ENCODE results near the gene FGF7. TPM values are rescaled to one million over a fixed set of nuclear protein-coding genes. Genes with fewer than 3 reads are reported as not detected.
"Not testable (repeated sequence)": the region's sequence is repeated elsewhere in the genome, so short reads cannot be mapped to it uniquely, and the experiment has no call there.

FGF7 gene
- total RNA-seq, 1 experiment from 2014 or later, result 0.02 TPM

GRCh38 chr15:49492830-49493229, 69.8 kb downstream of the FGF7 start:
- DNase-seq (ENCODE audit: low read depth), result peak; percentile 13

- no peak for DNase-seq (ENCODE audit: low read depth)
Observed at GRCh38 chr15:49494842-49495241, 71.8 kb downstream of the FGF7 start.

- no peak for DNase-seq (ENCODE audit: low read depth)
Observed at GRCh38 chr15:49495993-49496753, 73.1 kb downstream of the FGF7 start.

GRCh38 chr15:49501586-49501985, 78.5 kb downstream of the FGF7 start:
- DNase-seq (ENCODE audit: low read depth), result no peak

- no peak for DNase-seq (ENCODE audit: low read depth)
Observed at GRCh38 chr15:49506341-49506740, 83.3 kb downstream of the FGF7 start.

- no peak for DNase-seq (ENCODE audit: low read depth)
Observed at GRCh38 chr15:49507261-49507660, 84.2 kb downstream of the FGF7 start.

GRCh38 chr15:49512739-49513138, 89.7 kb downstream of the FGF7 start:
- not testable (repeated sequence) for DNase-seq (ENCODE audit: low read depth)

- peak; percentile 28 for DNase-seq (ENCODE audit: low read depth)
Observed at GRCh38 chr15:49521802-49522201, 98.8 kb downstream of the FGF7 start.

GRCh38 chr15:49528289-49528688, 105.2 kb downstream of the FGF7 start:
- DNase-seq (ENCODE audit: low read depth), result no peak

- DNase-seq (ENCODE audit: low read depth), result no peak
Observed at GRCh38 chr15:49530092-49530491, 107.0 kb downstream of the FGF7 start.

Other genes starting within 250 kb of the FGF7 start
- 4.5 and 7.2 TPM in 2 replicates for gene FAM227B, start 197.6 kb downstream of the FGF7 start, total RNA-seq (2014; rRNA removed; shearing (Covaris generic))
- gene DTWD1, start 197.8 kb downstream of the FGF7 start, total RNA-seq (2014; rRNA removed; shearing (Covaris generic)), result 26.0 and 31.5 TPM in 2 replicates